ENCODE results near the gene NEAT1. TPM values are rescaled to one million over a fixed set of nuclear protein-coding genes. Genes with fewer than 3 reads are reported as not detected.
A peak's percentile ranks its signal among the peaks of the same experiment; 100 is the strongest.

The NEAT1 gene
- total RNA-seq, 1 donor, result 818 TPM

DNA sequence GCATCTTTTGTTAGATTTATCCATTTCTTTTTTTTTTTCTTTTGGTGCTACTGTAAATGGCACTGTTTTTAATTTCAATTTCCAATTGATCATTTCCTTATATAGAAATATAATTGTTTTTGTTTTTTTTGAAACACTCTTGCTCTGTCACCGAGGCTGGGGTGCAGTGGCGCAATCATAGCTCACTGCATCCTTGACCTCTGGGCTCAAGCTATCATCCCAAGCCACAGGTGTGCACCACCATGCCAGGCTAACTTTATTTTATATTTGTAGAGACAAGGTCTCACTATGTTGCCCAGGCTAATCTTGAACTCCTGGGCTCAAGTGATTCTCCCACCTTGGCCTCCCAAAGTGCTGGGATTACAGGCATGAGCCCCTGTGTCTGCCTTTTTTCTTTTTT is 19.8 kb upstream of the NEAT1 start:
- H3K9me3 ChIP-seq (ENCODE audit: low read depth, low read length), result no peaks in the 10 kb centered on the region
- no peak overlapping the region for H2AFZ ChIP-seq (ENCODE audit: low read length)
- no peak for DNase-seq (ENCODE audit: insufficient read length, low spot score, missing footprints)
- H3K79me2 ChIP-seq (ENCODE audit: insufficient read depth, low read length), result peaks cover 3% of the 10 kb centered on the region
- H4K20me1 ChIP-seq (ENCODE audit: insufficient read depth, low read length), result peaks cover 3% of the 10 kb centered on the region
- H3K4me2 ChIP-seq (ENCODE audit: insufficient read depth, low read length), result no peak overlapping the region
- H3K4me3 ChIP-seq (ENCODE audit: insufficient read depth, low read length), result no peak overlapping the region
- no peak overlapping the region for H3K27ac ChIP-seq (ENCODE audit: low read depth, low read length)
- H3K27me3 ChIP-seq (ENCODE audit: insufficient read depth, low read length), result no peaks in the 10 kb centered on the region
- TF ChIP-seq, protein P1, sequence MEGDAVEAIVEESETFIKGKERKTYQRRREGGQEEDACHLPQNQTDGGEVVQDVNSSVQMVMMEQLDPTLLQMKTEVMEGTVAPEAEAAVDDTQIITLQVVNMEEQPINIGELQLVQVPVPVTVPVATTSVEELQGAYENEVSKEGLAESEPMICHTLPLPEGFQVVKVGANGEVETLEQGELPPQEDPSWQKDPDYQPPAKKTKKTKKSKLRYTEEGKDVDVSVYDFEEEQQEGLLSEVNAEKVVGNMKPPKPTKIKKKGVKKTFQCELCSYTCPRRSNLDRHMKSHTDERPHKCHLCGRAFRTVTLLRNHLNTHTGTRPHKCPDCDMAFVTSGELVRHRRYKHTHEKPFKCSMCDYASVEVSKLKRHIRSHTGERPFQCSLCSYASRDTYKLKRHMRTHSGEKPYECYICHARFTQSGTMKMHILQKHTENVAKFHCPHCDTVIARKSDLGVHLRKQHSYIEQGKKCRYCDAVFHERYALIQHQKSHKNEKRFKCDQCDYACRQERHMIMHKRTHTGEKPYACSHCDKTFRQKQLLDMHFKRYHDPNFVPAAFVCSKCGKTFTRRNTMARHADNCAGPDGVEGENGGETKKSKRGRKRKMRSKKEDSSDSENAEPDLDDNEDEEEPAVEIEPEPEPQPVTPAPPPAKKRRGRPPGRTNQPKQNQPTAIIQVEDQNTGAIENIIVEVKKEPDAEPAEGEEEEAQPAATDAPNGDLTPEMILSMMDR (IDR thresholded peaks at IDR 0.05; ENCODE audit: extremely low read depth, low read depth, low read length), result no peak
- peaks cover 53% of the 10 kb centered on the region for H3K36me3 ChIP-seq (ENCODE audit: insufficient read depth, low read length)
- no peaks in the 10 kb centered on the region for H3K4me1 ChIP-seq (ENCODE audit: insufficient read depth, low read length)

DNA sequence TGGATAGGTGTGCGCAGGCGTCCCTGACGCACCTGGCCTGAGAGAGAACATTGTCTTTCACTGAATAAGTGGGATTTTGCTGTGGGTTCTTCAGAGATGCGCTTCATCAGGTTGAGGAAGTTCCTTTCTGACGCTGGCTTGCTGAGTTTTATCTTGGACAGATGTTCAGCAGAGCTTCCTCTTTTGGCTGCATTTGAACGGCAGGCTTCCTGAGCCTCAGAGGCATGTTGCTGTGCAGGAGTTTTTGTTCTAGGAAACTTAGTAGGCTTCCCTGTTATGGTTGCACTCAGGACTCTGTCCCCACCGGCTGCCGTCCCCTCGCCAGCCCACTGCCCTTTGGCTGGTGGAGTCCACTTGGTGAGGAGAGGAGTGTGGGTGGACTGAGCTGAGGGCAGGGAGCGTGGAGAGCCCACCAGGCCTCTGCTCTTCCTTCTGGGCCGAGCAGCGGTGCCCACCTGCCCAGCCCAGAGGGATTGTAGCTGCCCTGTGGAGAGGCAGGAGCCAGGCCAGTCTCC is 18.9 kb upstream of the NEAT1 start:
- Histone ChIP-seq H3K79me2 (ENCODE audit: insufficient read depth, low read length) (peaks cover 3% of the 10 kb centered on the region), H3K4me2 (ENCODE audit: insufficient read depth, low read length) (no peak overlapping the region), H3K4me3 (ENCODE audit: insufficient read depth, low read length) (no peak overlapping the region), H2AFZ (ENCODE audit: low read length) (no peak overlapping the region), H3K27me3 (ENCODE audit: insufficient read depth, low read length) (no peaks in the 10 kb centered on the region), H3K36me3 (ENCODE audit: insufficient read depth, low read length) (peaks cover 54% of the 10 kb centered on the region), H4K20me1 (ENCODE audit: insufficient read depth, low read length) (peaks cover 3% of the 10 kb centered on the region), H3K9me3 (ENCODE audit: low read depth, low read length) (no peaks in the 10 kb centered on the region), H3K4me1 (ENCODE audit: insufficient read depth, low read length) (no peaks in the 10 kb centered on the region), H3K27ac (ENCODE audit: low read depth, low read length) (no peak overlapping the region)
- DNase-seq (ENCODE audit: insufficient read length, low spot score, missing footprints), result peak; percentile 43
- TF ChIP-seq, protein P1 (IDR thresholded peaks at IDR 0.05; ENCODE audit: extremely low read depth, low read depth, low read length), result no peak

DNA sequence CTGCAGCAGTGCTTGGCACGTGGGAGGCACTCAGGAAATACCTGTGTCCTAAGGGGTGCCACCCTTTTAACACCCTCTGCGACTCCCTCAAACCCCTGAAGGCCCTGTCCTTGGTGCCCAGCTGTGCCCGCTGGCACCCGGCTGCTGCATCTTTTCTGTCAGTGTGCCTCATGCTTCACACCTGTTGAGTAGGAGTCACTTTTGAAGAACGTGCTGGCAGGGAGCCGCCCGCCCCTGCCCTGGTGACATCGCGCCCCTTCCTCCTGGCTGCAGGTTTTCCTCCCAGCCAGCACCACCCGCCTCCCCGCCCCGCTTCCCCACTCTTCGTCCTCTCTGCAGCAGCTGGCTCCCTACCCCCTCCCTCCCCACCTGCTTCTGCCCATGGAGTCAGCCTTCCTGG is 18.4 kb upstream of the NEAT1 start:
- Histone ChIP-seq H3K4me2 (ENCODE audit: insufficient read depth, low read length) (no peak overlapping the region), H3K4me1 (ENCODE audit: insufficient read depth, low read length) (no peaks in the 10 kb centered on the region), H4K20me1 (ENCODE audit: insufficient read depth, low read length) (peaks cover 3% of the 10 kb centered on the region), H3K27ac (ENCODE audit: low read depth, low read length) (no peak overlapping the region), H3K79me2 (ENCODE audit: insufficient read depth, low read length) (peaks cover 3% of the 10 kb centered on the region), H3K27me3 (ENCODE audit: insufficient read depth, low read length) (no peaks in the 10 kb centered on the region), H3K36me3 (ENCODE audit: insufficient read depth, low read length) (peaks cover 59% of the 10 kb centered on the region), H3K4me3 (ENCODE audit: insufficient read depth, low read length) (no peak overlapping the region), H2AFZ (ENCODE audit: low read length) (no peak overlapping the region), H3K9me3 (ENCODE audit: low read depth, low read length) (no peaks in the 10 kb centered on the region)
- TF ChIP-seq, protein P1 (IDR thresholded peaks at IDR 0.05; ENCODE audit: extremely low read depth, low read depth, low read length), result no peak
- DNase-seq (ENCODE audit: insufficient read length, low spot score, missing footprints), result peak; percentile 75

DNA sequence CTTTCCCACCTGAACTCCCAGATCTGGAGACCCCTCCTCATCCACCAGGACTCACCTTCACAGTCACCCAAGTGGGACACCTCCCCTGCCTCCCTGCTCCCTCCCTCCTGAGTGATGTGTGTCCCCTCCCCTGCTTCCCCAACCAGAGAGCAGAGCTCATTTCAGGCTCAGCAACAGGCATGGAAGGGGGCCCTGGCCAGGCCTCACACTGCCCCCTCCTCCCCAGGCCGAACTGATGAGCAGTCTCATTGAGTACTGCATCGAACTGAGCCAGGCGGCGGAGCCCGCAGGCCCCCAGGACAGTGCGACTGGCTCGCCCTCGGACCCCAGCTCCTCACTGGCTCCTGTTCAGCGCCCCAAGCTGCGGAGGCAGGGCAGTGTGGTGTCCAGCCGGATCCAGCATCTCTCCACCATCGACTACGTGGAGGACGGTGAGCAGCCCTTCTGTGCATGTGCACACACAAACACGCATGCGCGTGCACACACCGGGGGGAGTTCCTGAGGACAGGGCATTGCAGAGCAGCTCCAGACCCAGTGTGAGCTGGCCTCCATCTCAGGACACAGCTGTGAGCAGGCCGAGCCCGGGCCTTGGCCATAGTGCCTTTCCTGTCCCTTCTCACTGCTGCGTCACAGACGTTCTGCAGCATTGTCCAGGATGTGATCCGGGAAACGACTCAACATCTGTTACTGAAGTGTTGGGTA is 17.8 kb upstream of the NEAT1 start:
- Histone ChIP-seq H4K20me1 (ENCODE audit: insufficient read depth, low read length) (peaks cover 3% of the 10 kb centered on the region), H3K4me3 (ENCODE audit: insufficient read depth, low read length) (no peak overlapping the region), H3K36me3 (ENCODE audit: insufficient read depth, low read length) (peaks cover 65% of the 10 kb centered on the region), H3K9me3 (ENCODE audit: low read depth, low read length) (no peaks in the 10 kb centered on the region), H3K27me3 (ENCODE audit: insufficient read depth, low read length) (no peaks in the 10 kb centered on the region), H3K4me2 (ENCODE audit: insufficient read depth, low read length) (no peak overlapping the region), H3K27ac (ENCODE audit: low read depth, low read length) (no peak overlapping the region), H2AFZ (ENCODE audit: low read length) (no peak overlapping the region), H3K4me1 (ENCODE audit: insufficient read depth, low read length) (no peaks in the 10 kb centered on the region), H3K79me2 (ENCODE audit: insufficient read depth, low read length) (peaks cover 3% of the 10 kb centered on the region)
- TF ChIP-seq, protein P1 (IDR thresholded peaks at IDR 0.05; ENCODE audit: extremely low read depth, low read depth, low read length), result no peak
- DNase-seq (ENCODE audit: insufficient read length, low spot score, missing footprints), result peak; percentile 68
